Measurements from ENCODE around the gene DPF1.

DPF1 gene

GRCh38 chr19:38163419-38164290 lies 60.4 kb downstream of the DPF1 start:
- DNase-seq (ENCODE audit: low read depth), result no peak

GRCh38 chr19:38162632-38163031 lies 61.4 kb downstream of the DPF1 start:
- no peak for DNase-seq (ENCODE audit: low read depth)

- no peak for DNase-seq (ENCODE audit: low read depth)
These were observed 61.9 kb downstream of the DPF1 start for GRCh38 chr19:38162094-38162493.
